GM04503 (cell line): ENCODE measurements around the gene LST1.
"Not testable (repeated sequence)": the region's sequence is repeated elsewhere in the genome, so short reads cannot be mapped to it uniquely, and the experiment has no call there.

ENCODE experiments used
- DNase-seq: peaks from one replicate; pipeline ENCODE4 v3.0.0-alpha.2; 2012; ENCODE audit warnings: low read depth

LST1 gene

DNA sequence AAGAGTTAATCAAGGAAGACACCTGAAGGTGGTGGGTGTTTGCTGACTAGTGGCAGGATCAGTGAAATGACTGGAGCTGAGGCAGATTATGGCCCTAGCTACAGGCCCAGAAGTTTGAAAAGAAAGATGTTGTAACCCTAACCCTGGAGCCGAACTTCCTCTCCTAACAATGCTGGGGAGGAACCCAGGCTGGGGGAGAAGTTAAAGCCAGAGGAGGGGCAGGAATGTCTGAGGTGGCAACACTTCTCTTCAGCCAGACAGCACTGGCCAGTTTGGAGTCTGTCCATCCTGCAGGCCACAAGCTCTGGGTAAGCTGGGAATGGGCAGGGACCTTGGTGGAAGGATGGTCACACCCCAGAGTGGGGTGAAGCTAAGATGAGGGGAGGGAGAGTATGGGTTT is at the start of gene LST1:
Gene LST1, plus strand, starts transcription at position 270 of the 400 bp plus-strand sequence. CDS start 1,023 bp downstream, outside the sequence.
- no peak for DNase-seq

GRCh38 chr6:31538805-31539400 is 47.2 kb upstream of the LST1 start:
- DNase-seq: no peak

DNA sequence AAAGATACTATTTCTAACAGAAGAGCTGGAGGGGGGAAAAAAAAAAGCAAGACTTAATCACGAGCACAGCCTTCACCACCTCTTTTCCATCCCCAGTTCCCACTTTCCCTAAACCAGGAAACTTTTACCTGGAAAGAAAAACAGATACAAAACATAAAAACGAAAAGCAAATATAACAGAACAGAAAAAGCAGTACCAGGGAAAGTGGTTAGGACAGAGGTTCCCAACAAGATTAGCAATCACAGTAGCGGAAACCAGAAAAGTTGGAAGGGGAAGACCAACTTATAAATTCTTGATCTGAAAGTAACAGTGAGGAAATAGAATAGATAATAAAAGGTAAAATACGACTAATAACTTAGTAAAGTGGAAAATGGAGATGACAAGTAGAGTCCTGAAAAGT is 45.4 kb upstream of the LST1 start:
- DNase-seq: no peak

GRCh38 chr6:31541059-31541657 is 44.9 kb upstream of the LST1 start:
- no peak for DNase-seq

- DNase-seq: peak; percentile 82
Observed at GRCh38 chr6:31541658-31542521, 44.2 kb upstream of the LST1 start, which contains the start of gene DDX39B. TSS of gene DDX39B (minus strand) at chr6:31542003. CDS start at chr6:31540532, 1,471 bp downstream.

DNA sequence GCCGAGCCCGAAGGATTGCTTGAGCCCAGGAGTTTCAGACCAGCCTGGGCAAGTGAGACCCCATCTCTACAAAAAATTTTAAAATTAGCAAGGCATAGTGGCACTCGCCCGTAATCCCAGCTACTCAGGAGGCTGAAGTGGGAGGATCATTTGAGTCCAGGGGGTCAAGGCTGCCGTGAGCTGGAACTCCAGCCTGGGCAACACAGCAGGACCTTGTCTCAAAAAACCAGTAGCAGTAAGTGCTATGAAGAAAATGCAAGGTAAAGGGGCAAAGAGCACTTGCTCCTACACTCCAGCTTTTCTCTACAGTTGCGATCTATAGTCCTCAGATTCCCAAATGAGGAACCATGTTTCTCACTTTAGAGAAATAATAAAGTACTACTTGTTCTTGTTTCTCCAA is 42.4 kb upstream of the LST1 start:
- no peak for DNase-seq

- no peak for DNase-seq
Observed at GRCh38 chr6:31544676-31545075, 41.4 kb upstream of the LST1 start.

- no peak for DNase-seq
Observed at GRCh38 chr6:31545291-31545690, 40.8 kb upstream of the LST1 start.

DNA sequence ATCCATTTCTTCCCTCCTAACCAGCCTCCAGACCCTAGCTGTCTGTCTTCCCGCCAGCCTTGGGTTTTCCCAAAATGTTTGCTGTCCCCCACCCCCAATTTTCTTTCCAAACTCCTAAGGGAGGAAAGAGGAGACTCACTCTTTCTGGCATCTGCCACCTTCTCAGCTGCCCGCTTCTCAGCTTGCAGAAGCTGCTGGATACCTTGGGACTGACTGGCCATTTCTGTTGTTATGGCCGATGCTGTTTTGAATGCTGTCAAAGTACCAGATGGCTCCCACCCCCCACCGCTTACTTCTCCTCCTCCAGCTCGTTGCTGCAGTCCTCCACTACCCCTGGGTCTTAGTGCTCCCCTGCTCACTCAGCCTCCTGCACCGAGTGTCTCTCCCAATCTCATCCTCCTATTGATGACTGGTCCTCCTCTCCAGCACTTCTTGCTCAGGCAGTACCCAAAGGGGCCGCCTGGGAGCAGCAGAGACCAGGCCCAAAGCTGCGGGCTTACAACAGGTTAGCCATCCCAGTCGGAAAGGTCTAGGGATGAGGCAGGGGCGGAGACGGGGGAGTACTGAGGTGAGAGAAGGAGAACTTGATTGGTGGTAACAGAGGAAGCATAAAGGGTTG is 39.6 kb upstream of the LST1 start, which contains the start of gene ATP6V1G2:
Gene ATP6V1G2, minus strand, starts transcription at position 270 of the 619 bp plus-strand sequence. Its CDS starts 49 bp downstream, at position 221.
- peak; percentile 56 for DNase-seq

- DNase-seq: peak; percentile 90
Observed at GRCh38 chr6:31546958-31547726, 38.9 kb upstream of the LST1 start, which contains the start of gene NFKBIL1. TSS of gene NFKBIL1 (plus strand) at chr6:31547608. CDS start at chr6:31547695, 87 bp downstream.

- no peak for DNase-seq
Observed at GRCh38 chr6:31547727-31548543, 38.1 kb upstream of the LST1 start.

DNA sequence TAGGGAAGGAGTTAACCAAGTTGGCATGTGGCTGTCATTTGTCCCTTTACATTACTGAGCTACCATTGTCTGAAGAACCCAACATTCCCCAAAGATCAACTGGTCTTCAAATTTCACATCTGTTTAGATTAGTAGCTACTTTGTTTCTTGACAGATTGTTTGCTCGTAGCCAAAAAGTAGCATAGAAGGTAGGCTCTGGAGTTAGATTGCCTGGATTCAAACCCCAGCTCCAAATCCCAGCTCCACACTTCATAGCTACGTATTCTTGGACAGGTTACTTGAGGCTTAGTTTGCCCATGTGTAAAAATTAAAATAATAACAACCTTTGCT is 37.6 kb upstream of the LST1 start:
- DNase-seq: no peak

DNA sequence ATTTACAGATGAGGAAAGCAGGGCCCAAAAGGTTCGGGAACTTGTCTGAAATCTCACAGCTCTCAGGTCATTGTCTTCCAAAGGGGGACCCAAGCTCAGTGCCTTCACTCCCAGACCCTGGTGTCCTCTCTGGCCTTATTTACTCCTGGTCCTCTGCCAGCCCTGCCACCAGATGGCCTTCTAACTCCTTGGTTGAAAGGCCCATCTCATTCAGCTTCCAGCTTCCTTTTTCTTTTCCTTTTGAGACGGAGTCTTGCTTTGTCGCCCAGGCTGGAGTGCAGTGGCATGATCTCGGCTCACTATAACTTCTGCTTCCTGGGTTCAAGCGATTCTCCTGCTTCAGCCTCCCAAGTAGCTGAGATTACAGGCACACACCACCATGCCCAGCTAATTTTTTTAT is 34.7 kb upstream of the LST1 start:
- not testable (repeated sequence) for DNase-seq

GRCh38 chr6:31556307-31556706 is 29.8 kb upstream of the LST1 start:
- DNase-seq: no peak

- no peak for DNase-seq
Observed at GRCh38 chr6:31557443-31558317, 28.4 kb upstream of the LST1 start.

- DNase-seq: no peak
Observed at GRCh38 chr6:31558318-31558625, 27.8 kb upstream of the LST1 start.

GRCh38 chr6:31558631-31559500 is 27.2 kb upstream of the LST1 start:
- no peak for DNase-seq

- DNase-seq: no peak
Observed at GRCh38 chr6:31559606-31559957, 26.5 kb upstream of the LST1 start.
